ENCODE results near the gene ACVRL1.

DNA sequence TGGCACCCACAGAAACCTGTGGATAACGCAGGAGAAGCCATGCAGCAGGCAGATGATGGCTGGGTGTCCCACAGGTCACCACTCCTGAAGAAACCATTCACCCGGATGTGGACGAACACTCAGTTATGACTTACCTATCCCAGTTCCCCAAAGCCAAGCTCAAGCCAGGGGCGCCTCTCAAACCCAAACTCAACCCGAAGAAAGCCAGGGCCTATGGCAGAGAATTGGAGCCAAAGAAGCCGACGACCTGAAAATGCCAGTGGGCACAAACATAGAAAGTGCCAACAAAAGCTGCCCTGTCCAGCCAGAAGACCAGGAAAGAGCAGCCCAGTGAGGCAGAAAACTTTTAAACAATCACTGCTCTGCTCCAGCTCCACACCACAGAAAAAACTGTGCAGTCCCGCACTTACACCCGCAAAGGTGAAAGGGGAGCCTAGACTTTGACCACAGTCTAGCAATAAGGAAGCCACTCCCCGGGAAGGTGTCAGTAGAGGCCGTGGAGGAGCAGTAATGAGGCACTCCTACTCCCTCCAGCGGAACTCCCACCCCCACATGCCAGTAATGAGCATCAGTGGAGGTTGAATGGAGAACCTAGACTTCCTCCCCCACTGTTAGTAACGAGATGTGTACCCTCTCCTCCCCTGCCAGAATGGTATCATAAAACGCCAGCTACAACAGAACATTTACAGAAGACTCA is 6.0 kb upstream of the ACVRL1 start:
- TF ChIP-seq, protein P1, sequence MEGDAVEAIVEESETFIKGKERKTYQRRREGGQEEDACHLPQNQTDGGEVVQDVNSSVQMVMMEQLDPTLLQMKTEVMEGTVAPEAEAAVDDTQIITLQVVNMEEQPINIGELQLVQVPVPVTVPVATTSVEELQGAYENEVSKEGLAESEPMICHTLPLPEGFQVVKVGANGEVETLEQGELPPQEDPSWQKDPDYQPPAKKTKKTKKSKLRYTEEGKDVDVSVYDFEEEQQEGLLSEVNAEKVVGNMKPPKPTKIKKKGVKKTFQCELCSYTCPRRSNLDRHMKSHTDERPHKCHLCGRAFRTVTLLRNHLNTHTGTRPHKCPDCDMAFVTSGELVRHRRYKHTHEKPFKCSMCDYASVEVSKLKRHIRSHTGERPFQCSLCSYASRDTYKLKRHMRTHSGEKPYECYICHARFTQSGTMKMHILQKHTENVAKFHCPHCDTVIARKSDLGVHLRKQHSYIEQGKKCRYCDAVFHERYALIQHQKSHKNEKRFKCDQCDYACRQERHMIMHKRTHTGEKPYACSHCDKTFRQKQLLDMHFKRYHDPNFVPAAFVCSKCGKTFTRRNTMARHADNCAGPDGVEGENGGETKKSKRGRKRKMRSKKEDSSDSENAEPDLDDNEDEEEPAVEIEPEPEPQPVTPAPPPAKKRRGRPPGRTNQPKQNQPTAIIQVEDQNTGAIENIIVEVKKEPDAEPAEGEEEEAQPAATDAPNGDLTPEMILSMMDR (IDR thresholded peaks at IDR 0.05; ENCODE audit: poor library complexity): no peak
- TF ChIP-seq EZH2phosphoT487 (IDR thresholded peaks at IDR 0.05; ENCODE audit: low read depth, severe bottlenecking, unreplicated experiment): no peak
